Activated gamma-delta T cell treated with Interleukin-2 at 50 U/mL for 16 hours (primary cell): ENCODE data around the gene ZBED4.
"Not testable (repeated sequence)": the region's sequence is repeated elsewhere in the genome, so short reads cannot be mapped to it uniquely, and the experiment has no call there.

Experiments
- DNase-seq: peaks from one replicate; pipeline ENCODE4 v3.0.0-alpha.2; 2020

ZBED4 gene, protein sequence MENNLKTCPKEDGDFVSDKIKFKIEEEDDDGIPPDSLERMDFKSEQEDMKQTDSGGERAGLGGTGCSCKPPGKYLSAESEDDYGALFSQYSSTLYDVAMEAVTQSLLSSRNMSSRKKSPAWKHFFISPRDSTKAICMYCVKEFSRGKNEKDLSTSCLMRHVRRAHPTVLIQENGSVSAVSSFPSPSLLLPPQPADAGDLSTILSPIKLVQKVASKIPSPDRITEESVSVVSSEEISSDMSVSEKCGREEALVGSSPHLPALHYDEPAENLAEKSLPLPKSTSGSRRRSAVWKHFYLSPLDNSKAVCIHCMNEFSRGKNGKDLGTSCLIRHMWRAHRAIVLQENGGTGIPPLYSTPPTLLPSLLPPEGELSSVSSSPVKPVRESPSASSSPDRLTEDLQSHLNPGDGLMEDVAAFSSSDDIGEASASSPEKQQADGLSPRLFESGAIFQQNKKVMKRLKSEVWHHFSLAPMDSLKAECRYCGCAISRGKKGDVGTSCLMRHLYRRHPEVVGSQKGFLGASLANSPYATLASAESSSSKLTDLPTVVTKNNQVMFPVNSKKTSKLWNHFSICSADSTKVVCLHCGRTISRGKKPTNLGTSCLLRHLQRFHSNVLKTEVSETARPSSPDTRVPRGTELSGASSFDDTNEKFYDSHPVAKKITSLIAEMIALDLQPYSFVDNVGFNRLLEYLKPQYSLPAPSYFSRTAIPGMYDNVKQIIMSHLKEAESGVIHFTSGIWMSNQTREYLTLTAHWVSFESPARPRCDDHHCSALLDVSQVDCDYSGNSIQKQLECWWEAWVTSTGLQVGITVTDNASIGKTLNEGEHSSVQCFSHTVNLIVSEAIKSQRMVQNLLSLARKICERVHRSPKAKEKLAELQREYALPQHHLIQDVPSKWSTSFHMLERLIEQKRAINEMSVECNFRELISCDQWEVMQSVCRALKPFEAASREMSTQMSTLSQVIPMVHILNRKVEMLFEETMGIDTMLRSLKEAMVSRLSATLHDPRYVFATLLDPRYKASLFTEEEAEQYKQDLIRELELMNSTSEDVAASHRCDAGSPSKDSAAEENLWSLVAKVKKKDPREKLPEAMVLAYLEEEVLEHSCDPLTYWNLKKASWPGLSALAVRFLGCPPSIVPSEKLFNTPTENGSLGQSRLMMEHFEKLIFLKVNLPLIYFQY

DNA sequence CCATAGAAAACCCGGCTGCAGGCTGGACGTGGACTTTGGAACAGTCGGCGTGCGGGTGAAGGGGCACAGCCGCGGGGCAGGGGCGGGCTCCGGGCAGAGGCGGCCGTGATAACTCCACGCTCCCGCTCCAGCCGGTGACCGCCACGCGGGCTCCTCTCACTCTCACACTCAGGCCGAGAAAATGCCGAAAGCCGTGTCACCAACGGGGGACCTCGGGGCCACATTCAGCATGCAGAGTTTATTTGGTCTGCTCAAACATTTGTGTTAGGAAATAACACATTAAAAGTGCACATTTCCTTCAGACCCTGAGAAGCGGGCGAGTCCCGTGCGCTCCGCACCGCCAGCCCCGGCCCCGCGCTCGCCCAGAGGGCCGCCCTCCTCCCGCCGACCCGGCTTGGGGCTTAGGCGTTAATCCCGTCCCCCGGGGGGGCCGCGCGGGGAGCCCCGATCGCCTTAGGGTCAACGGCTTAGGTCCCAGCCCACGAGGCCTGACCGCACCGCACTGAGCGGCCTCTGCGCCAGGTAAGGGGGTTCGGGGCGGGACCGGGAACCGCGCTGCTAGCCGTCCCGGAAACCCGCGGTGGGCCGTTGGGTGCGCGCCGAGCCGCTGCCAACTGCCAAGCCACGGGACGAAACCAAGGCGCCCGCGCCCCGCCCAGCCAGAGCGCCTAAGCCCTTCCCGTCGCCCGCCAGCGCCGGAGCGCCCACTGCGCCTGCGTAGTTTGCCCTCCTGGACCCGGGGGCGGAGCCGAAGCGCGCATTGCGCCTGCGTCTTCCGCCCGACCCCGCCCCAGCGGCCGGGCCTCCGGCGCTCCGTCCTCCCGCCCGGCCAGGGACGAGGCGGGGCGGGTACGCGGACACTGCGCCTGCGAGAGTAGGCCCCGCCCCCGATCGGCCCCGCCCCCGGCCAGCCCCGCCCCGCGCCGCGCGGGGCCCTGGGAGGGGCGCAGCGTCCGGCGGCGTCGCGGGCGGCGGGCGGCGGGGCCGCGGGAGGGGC lies at the start of gene ZBED4:
Gene ZBED4, plus strand, starts transcription at position 947 of the 997 bp plus-strand sequence. CDS start 29,819 bp downstream, outside the sequence.
- DNase-seq = peak; percentile 98

DNA sequence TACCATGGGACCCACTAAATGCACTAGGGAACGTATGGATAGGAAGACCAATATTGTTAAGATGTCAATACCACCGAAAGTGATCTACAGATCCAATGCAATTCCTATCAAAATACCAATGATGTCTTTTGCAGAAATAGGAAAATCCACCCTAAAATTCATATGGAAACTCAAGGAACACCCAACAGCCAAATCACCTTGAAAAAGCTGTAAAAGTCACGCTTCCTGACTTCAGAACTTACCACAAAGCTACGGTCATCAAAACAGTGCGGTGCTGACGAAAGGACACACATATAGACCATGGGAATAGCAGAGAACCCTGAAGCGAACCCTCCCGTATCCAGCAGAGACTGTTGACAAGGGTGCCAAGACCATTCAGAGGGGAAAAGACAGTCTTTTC lies 46.5 kb upstream of the ZBED4 start:
- no peak for DNase-seq

DNA sequence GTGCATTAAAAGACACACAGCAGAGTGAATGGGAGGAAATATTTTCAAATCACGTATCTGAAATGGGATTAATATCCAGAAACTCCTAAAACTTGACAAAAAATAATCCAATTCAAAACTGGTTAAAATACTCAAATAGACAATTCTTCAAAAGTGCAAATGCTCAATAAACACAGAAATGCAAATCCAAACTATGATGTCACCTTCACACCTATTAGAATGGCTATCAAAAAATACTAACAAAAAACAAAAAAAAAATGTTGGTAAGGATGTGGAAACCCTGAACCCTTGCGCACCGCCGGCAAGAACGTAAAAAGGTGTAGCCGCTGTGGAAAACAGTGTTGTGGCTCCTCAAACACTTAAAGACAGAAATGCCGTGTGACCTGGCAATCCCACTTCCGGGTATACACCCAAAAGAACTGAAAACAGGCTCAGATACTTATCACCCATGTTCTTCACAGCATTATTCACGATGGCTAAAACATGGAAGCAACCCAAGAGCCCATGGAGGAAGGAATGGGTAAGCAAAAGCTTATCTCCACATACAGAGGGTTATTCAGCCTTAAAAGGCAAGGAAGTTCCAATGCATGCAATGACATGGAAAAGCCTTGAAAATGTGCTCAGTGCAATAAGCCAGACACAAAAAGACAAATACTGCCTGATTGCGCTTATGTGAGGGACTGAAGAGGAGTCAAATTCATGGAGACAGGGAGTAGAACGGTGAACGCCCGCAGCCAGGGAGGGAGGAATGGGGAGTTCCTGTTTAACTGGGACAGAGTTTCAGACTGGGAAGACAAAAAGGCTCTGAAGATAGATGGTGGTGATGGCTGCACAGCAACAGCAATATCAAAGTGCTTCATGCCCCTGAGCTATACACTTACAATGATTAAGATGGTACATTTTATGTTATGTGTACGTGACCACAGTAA lies 45.6 kb upstream of the ZBED4 start:
- DNase-seq = peak; percentile 31

DNA sequence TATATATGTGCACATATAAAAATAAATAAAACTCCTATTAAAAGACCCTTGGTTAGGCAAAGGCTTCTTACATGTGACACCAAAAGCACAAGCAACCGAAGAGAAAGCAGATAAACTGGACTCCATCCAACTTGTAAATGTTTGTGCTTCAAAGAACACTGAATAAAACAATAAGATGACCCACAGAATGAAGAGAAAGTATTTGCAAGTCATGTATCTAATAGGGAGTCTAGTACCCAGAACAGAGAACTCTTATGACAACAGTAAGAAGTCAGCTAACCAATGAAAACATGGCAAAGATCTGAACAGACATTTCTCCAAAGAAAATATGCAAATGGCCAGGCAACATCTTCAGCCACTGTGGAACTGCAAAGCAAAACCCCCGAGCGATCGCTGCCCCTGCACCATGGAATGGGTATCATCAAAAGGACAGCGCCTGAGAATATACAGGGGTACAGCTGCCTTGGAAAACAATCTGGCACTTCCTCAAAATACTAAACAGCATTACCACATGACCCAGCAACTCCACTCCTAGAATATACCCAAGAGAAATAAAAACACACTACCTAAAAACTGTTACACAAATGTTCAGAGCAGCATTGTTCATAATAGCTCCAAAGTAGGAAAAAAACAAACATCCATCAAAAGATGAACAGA lies 43.2 kb upstream of the ZBED4 start:
- no peak for DNase-seq

DNA sequence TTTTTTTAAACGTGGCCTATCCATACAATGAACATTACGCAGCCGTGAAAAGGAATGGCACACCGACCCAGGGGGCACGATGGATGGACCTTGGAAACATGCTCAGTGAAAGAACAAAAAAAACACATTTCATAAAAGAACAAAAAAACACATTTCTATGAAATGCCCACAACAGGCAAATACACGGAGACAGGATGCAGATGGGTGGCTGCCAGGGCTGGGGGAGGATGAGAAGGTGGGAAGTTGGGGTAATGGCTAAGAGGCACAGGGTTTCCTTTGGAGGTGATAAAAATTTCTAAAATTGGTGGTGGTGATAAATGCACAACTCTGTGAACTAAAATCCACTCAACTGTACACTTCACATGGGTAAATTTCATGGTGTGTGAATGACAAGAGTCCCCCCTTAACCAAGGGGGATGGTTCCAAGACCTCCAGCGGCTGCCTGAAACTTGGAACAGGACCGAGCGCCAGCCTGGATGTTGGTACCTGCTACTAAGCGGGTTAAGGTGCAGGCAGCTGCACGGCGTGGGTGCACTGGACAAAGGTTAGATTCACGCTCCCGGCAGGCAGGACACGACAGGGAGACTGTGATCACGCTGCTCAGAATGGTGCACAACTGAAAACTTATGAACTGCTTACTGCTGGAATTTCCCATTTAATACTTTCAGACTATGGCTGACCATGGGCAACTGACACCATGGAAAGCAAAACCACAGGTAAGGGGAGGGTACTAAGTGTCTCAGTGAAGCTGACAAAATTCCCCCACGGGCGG lies 42.4 kb upstream of the ZBED4 start:
- DNase-seq = no peak

DNA sequence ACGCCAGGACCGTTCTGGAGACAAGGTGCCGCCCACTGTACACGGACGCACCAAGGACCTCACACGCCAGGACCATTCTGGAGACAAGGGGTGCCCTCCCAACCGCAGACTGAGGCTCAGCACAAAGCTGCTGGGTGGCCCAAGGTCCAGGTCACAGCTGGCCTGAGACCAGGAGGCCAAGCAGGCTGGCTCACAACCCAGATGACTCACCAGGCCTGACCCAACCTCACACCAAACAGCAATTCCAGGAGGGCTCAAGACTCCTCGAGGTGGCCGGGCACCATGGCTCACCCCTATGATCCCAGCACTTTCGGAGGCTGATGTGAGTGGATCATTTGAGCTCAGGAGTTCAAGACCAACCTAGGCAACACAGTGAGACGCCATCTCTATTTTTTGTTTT lies 40.8 kb upstream of the ZBED4 start:
- DNase-seq = no peak

DNA sequence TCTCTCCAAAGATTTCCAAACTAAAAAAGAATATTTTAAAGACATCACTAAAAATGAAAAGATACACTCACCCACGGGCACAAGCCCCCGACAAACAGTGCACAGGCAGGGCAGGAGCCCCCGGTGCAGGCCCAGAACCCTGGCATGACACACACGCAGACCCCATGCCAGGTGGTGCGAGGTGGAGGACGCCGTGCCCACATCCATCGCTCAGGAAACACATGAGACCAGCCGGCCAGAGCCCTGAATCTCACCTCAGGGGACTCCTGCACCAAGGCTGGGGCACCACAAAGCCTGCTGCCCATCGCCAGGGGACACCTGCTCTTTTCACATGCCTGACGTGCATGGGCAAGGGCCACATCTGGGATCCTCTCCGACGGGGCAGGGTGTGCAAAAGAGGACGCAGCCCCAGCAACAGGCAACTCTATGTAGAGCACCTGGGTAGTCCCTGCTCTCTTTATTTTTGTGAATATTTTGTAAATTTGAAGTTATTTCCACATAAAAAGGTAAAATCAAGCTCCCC lies 39.4 kb upstream of the ZBED4 start:
- DNase-seq = no peak

DNA sequence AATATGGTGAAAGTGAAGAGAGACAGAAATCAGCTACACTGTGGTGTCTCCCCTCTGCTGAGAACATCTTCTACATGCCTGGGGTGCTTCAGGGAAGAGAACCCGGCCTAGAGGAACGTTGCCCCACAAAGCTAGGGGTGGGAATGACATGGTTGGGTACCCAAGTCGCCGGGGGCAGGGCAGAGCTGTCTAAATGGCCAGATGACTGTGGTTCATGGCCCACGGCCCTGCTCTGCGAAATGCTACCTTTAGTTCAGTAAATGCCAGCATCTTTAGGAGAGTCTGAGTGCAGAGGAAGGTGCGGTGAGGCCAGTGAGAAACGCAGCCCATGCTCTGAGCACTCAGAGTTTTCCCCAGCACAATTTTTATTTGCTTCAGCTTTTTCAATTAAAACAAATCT lies 38.8 kb upstream of the ZBED4 start:
- no peak for DNase-seq

DNA sequence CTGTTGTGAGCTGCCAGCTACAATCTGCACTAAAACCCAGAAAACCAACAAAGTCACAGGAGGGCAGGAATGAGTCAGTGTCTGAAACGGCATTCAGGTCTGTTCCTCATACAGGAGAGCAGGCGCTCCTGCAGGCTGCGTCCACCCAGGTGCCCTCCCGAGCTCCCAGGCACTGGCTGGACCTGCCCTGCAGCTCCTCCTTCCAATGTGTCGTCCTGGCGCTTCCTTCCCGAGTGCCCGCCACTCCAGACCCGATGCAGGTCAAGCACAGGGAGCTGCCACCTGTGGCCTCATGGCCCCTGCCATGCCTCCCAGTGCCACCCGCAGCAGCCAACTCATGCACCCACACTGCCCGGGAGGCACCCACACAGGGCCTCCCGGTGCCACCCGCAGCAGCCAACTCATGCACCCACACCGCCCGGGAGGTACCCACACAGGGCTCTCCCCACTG lies 38.0 kb upstream of the ZBED4 start:
- no peak for DNase-seq

DNA sequence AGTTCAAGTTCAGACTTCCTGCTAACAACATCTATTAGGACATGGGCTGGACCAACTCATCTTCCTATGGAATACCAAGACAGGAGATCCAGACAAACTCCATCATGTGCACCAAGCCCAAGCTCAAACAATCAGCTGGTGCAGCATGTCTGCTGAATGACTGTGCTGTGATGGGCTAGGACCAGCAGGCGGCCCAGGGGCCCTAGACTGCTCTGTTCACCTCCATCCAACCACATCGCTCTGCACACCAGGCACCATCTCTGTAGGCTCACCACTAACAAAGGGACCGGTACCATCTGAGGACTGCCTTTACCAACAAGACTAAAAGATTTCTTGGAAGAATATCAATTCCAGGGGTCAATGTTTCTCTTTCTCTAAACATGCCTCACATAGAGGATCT lies 36.3 kb upstream of the ZBED4 start:
- no peak for DNase-seq

DNA sequence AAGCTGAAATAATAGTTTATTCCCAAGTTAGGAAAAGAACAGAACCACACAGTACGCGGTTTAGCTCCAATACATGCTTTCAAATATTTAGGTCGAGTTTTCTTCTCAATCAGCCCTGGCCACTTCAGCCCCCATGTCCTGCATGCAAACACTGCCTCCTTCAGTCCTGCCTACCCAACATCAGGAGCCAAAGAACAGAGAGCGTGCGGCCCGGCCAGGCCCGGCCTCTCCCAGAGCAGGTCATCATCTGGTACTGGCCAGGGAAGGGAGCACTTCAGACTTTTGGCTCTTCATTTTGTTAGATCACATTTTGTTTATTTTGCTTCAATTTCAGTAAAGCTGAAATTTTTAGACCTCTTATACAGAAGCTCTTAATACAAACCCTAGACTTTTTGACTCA lies 32.7 kb upstream of the ZBED4 start:
- no peak for DNase-seq

DNA sequence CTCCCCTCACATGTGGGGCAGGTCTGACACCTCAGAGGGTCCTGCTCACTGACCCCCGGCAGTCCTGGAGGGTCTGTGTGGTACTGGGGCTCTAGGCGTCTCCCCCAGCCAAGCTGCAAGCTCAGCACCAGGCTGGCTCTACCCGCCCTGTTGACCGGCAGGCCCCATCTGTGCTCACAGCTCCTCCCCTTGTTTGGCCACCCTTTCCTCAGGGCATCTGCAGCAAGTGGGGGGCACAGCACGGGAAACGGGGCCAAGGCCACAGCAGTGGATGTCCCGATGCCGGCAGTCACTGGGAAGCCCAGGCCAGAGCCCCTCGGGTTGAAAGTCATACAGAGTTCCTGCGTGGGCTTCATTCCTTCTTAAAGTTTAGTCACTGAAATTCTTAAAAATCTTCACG lies 31.9 kb upstream of the ZBED4 start:
- DNase-seq = not testable (repeated sequence)

DNA sequence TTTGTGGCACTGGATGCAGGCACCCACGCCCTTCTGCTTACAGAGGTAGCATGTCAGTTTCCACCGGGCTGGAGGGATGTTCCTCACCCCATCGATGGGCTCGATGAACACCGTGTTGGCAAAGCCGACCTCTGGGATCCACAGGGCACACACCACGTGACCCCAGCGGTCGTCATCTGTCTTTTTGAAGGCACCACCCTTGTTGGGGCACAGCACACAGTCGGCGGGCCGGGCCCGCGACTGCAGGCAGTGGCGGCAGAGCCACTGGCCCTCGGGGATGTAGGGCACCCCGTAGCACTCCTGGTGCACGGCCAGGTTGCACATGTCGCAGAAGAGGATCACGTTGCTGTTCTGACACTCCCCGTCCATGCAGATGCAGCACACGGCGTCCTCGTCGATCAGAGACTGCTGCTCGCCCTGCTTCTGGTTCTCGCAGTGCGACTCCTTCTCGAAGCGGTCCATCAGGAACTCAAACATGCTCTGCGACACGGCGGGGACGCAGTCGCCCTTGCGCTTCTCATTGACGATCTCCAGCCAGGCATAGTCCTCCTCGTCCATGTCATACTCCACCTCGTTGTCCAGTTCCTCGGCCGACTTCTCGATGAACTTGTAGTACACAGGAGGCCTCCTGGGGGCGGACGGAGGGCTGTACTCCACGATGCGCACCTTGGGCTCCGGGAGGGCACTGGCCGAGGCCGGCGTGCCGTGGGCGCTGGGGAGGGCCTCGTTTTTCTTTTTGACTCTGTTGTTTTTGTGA lies 30.2 kb upstream of the ZBED4 start:
- no peak for DNase-seq

DNA sequence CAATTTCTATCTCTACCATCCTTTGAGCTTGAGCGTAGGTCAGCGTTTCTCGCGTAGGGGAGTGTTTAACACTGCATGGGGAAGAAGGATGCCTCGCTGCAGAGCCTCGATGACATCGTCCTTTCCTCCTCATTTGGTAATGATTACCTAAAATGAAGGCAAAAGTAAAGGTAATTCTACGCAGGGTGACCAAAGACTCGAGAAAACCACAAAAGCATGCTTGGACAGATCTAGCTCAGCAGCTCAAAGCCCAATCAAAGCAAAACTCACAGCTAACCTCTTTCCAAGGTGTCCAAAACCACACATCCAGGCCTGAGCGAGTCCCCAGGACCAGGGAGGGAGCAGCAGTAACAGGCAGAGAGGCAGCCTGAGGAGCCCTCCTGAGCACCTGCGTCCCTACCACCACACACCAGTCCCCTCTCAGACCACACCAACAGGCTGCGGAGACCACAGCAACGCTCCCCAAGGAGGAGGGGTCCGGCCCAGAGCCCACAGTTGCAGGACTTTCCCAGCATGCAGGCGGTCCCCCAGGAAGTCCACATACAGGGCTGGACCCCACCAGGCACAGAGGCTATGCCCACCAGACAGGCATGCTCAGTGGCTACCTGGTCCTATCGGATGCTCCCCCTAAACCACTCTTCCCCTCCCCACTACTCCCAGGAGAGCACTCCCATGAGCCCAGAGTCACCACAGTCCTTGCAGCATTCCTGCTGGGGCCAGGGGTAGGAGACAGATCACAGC lies 29.3 kb upstream of the ZBED4 start:
- no peak for DNase-seq

DNA sequence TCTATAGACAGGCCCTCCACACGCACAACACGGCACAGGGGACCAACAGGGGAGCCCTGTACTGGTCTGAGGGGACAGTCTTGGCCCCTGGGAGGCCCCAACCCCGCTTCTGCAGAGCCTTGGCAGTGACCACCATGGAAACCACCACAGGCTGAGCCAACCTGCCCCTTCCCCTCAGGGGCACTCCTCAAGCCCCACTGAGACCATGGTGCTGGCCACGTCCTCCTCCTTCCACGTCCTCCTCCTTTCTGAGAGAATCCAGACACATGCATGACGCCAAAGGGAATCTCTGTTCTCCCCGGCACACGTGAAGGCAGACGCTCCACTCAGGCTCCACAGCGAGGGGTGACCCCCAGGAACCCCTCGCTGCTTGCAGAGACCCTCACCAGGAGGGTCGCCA lies 28.7 kb upstream of the ZBED4 start:
- DNase-seq = no peak

DNA sequence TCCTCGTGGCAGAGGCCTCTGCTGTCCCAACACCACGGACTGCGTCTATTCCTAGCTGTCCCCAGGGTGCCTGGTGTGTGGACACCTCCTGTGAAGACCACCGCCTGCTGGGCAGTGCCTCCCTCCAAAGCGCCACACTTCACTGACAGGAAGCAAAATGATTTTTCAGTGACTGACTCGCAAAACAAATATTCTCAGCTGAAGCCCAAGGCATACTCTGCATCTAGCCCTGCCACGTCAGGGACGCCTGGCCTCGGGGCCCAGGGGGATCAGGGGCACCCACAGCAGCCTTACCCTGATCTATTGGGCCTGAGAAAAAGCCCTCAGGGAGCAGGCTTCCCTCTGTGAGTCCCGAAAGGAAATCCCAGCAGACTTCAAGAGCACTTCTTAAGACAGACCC lies 28.2 kb upstream of the ZBED4 start:
- DNase-seq = no peak

DNA sequence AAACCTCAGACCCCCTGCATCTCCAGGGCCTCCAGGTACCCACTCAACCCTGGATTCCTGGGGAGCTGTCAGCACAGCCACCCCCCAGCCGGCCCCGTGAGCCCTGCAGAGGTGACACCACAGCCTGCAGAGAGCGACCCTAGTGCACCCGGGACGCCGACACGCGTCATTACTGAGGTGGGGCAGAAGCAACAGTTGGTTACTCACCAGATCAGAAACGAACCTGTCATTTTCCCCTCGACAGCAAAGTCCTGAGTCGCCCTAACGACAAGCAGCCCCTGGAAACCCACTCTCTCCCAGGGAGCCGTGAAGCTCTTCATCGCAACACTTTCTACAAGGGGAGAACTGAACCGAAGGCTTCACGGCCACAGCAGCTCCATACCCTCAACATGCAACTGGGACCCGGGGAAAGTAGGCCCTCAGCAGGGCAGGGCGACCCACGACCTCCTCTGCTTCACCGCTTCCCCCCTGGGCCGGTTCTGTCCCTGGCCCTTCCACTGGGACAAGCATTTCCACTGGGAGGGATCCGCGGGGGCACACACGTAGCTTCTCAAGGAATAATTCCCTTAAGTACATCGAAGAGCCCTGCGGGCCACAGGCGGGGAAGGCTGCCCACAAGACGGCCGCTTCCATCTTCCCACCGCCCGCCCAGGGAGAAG lies 27.6 kb upstream of the ZBED4 start:
- peak; percentile 61 for DNase-seq
